T follicular helper cell (primary cell): ENCODE data around the gene ADGRV1.
"Not testable (repeated sequence)": the region's sequence is repeated elsewhere in the genome, so short reads cannot be mapped to it uniquely, and the experiment has no call there.

Experiments
- DNase-seq: peaks from one replicate; pipeline ENCODE4 v3.0.0-alpha.2; 2020; ENCODE audit warnings: low read depth

ADGRV1 gene

GRCh38 chr5:90549729-90550275 lies 8.8 kb upstream of the ADGRV1 start:
- no peak for DNase-seq

- DNase-seq, result no peak
Observed at GRCh38 chr5:90550963-90551362, 7.6 kb upstream of the ADGRV1 start.

- no peak for DNase-seq
Observed at GRCh38 chr5:90551376-90551775, 7.2 kb upstream of the ADGRV1 start.

DNA sequence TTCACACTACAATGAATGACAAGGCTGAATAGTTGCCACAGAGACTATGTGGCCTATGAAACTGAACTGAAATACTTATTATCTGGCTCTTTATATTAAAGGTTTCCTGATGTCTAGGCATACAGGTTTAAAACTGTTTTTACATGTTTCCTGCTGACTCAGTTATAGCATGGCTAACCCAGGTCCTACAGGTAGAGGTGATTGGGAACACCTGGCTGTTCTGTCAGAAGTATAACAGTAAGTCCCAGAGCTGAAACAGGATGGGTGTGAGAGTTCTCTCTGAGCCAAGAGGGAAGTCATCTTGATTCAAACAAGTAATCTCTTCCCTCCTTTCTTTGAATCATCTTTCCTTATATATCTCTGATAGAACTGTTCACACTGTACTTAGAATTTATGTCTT lies 4.9 kb upstream of the ADGRV1 start:
- no peak for DNase-seq

GRCh38 chr5:90554358-90555006 lies 4.1 kb upstream of the ADGRV1 start:
- no peak for DNase-seq

- no peak for DNase-seq
Observed at GRCh38 chr5:90555666-90556065, 2.9 kb upstream of the ADGRV1 start.

GRCh38 chr5:90557391-90557790 lies 1.2 kb upstream of the ADGRV1 start:
- DNase-seq, result no peak

DNA sequence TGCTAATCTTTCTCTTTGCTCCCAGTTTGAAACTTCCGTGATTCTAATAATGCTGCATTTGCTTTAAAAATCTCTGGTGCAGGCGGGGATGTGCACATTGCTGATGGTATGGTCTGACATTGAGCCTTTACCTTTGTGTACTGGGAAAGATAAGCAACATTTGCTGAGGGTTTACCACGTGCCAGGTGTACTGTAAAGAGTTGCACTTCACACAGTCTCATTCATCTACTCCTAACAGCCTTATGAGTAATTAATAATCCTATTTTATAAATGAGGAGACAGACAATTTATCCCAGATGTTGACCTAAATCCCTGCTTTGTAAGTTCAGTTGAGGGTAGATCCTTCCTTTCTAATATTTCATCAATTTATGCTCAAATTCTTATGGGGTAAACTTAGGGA lies 726 bp upstream of the ADGRV1 start:
- no peak for DNase-seq

DNA sequence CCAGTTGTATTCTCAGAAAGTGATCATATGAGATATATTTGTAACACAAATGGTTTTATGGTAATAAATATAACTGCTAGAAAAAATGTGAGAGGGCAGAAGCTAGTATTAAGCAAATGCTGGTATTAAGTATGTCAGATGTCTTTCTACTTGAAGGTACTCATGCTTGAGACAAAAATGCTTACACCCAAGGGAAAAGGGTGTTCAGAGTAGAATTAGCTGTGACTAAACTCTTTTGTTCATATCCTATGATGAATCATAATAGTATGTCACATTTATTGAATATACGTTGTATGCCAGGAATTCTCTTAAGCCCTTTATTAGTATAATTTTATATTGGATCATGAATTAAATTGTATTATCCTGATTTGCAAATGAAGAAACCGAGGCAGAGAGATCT lies 2.2 kb downstream of the ADGRV1 start:
- no peak for DNase-seq

DNA sequence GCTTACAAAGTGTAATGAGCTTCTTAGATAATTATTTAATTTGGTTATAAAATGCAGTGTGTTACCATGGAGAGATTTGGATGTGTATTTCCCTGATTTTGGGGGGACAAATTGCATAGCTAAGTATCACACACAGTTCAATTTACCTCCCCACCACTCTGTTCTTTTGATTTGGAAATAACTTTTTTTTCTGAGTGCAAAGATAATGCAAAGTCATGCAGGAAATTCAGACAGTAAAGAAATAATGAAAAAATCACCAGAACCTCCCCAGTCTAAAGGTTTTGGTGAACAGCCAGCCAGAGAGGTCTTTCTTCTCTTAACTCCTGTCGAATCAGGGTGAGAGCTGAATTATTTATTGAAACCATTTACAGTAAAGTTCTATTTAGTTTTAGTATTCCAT lies 3.2 kb downstream of the ADGRV1 start:
- no peak for DNase-seq

GRCh38 chr5:90562341-90562740 lies 3.7 kb downstream of the ADGRV1 start:
- DNase-seq, result no peak

- DNase-seq, result no peak
Observed at GRCh38 chr5:90563108-90563507, 4.5 kb downstream of the ADGRV1 start.

- no peak for DNase-seq
Observed at GRCh38 chr5:90565491-90565890, 6.9 kb downstream of the ADGRV1 start.

GRCh38 chr5:90569084-90569483 lies 10.5 kb downstream of the ADGRV1 start:
- no peak for DNase-seq

DNA sequence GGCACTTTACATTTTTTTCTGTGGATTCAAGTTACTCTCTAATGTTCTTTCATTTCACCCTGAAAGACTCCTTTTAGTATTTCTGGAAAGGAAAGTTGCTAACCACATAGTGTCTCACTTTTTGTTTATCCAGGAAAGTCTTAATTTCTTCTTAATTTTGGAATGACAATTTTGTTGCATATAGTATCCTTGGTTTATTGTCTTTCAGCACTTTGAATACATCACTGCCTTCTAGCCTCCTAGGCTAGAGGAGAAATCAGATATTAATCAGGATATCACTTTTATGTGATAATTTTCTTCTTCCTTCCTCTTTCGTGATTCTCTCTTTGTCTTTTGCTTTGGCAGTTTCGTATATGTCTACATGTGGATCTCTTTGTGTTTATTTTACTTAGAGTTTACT lies 11.4 kb downstream of the ADGRV1 start:
- no peak for DNase-seq

DNA sequence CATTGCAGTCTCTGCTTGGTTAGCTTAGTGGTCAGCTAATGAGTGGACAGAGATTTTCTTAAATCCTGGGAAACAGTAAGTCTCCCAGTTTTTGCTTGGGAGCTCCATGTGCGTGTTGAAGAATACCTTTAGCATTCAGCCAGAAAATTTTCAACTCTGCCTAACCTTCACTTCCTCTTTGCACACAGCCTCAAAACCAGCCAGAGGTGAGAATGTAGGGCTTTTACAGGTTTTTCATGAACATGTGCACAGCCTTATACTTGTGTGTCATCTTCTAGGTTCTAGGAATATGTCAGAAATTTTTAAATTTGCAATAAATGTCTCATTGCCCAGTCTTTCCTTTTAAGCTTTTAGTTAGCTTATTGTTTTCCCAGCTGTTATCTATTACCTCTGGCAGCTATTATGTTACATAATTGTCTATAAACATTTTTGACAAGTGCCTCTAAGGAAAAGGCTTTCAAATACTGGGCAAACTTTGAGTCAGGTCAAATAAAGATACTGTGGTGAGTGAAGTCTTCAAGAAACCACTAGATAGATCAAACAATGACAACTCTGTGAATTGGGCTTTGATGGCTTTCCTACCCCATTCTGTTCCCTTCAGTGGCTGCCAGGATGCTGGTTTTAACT lies 12.7 kb downstream of the ADGRV1 start:
- no peak for DNase-seq

- no peak for DNase-seq
Observed at GRCh38 chr5:90575712-90576111, 17.1 kb downstream of the ADGRV1 start.

- DNase-seq, result not testable (repeated sequence)
Observed at GRCh38 chr5:90576566-90576965, 18.0 kb downstream of the ADGRV1 start.

- not testable (repeated sequence) for DNase-seq
Observed at GRCh38 chr5:90579905-90580304, 21.3 kb downstream of the ADGRV1 start.

DNA sequence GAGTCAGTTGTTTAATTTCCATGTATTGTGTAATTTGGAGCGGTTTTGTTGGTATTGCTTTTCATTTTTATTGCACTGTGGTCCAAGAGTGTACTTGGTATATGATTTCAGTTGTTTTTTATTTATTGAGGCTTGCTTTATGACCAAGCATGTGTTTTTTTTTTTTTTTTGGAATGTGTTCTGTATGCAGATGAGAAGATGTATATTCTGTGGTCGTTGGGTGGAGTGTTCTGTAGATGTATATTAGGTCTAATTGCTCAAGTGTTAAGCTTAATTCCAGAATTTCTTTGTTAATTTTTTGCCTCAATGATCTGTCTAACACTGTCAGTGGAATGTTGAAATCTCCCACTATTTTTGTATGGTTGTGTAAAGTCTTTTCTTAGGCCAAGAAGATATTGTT lies 23.4 kb downstream of the ADGRV1 start:
- no peak for DNase-seq

- DNase-seq, result no peak
Observed at GRCh38 chr5:90585337-90585986, 26.9 kb downstream of the ADGRV1 start.

DNA sequence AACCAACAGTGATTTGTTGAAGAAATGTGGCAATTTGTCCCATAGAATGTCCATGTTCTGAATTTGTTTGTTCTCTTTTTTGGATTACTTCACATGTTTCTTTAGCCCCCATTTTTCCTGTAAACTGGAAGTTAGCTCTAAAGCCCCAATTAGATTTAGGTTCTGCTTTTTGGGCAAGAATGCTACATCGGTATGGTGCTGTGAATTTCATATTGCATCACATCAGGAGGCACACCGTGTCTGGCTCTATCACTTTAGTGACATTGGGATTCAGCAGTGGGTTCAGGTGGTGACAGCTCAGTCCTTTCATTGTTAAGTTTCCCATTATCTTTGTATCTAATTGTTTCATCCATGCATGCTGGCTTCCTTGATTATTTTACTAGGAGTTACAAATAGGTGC lies 27.9 kb downstream of the ADGRV1 start:
- DNase-seq, result no peak

- DNase-seq, result no peak
Observed at GRCh38 chr5:90590170-90590569, 31.6 kb downstream of the ADGRV1 start.
